GM10248 (cell line): ENCODE results near the gene PROB1.

Experiments
- CTCF ChIA-PET: fragments of 300-600 bp; sonication (Branson Sonifier 250); formaldehyde crosslinking; extraction: SDS; loops from one replicate; lab custom pipeline; 2021; ENCODE audit warnings: antibody characterized with exemption; lab: Yijun Ruan, JAX
- POLR2A ChIA-PET: fragments of 350-650 bp; sonication (Branson Sonifier 250); formaldehyde crosslinking; extraction: SDS; loops from one replicate; lab custom pipeline; 2020; ENCODE audit warnings: antibody characterized with exemption; lab: Yijun Ruan, JAX
- DNase-seq: peaks from one replicate; pipeline ENCODE4 v3.0.0; 2012; ENCODE audit errors: extremely low spot score
- TF ChIP-seq, protein P1 (sequence below): IDR thresholded peaks from 2 replicates; pipeline ENCODE4 v1.5.1; 2012; ENCODE audit warnings: mild to moderate bottlenecking, low read depth; ENCODE audit errors: extremely low read depth, missing control alignments, control extremely low read depth

Gene PROB1

DNA sequence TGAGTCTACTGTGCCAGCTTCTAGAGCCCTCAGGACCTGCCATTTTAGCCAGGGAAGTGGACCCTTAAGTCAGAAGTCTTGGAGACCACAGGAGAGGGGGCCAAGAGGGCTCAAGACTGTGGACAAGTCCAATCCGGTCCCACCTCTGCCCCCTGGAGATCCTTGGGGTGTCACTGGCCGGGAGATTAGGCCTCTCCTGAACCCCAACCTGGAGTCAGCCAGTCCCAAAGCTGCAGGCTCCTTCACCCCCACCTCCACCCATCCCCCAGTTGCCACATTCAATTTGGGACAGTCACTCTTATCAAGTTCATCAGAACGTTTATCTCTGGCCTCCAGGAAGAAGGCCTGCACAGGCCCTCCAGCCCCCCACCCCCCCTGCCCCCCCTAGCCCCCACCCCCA lies 12.1 kb downstream of the PROB1 start:
- ChIA-PET CTCF (interaction anchor here (1.5 kb wide), 1 partner anchor 13 kb away, joined by 3 read pairs; no protein-coding TSS in a partner anchor), POLR2A (interaction anchor here (0.6 kb wide), 1 partner anchor 16 kb away, joined by 3 read pairs; no protein-coding TSS in a partner anchor)
- TF ChIP-seq, protein P1, sequence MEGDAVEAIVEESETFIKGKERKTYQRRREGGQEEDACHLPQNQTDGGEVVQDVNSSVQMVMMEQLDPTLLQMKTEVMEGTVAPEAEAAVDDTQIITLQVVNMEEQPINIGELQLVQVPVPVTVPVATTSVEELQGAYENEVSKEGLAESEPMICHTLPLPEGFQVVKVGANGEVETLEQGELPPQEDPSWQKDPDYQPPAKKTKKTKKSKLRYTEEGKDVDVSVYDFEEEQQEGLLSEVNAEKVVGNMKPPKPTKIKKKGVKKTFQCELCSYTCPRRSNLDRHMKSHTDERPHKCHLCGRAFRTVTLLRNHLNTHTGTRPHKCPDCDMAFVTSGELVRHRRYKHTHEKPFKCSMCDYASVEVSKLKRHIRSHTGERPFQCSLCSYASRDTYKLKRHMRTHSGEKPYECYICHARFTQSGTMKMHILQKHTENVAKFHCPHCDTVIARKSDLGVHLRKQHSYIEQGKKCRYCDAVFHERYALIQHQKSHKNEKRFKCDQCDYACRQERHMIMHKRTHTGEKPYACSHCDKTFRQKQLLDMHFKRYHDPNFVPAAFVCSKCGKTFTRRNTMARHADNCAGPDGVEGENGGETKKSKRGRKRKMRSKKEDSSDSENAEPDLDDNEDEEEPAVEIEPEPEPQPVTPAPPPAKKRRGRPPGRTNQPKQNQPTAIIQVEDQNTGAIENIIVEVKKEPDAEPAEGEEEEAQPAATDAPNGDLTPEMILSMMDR, result no peak
- no peak for DNase-seq

DNA sequence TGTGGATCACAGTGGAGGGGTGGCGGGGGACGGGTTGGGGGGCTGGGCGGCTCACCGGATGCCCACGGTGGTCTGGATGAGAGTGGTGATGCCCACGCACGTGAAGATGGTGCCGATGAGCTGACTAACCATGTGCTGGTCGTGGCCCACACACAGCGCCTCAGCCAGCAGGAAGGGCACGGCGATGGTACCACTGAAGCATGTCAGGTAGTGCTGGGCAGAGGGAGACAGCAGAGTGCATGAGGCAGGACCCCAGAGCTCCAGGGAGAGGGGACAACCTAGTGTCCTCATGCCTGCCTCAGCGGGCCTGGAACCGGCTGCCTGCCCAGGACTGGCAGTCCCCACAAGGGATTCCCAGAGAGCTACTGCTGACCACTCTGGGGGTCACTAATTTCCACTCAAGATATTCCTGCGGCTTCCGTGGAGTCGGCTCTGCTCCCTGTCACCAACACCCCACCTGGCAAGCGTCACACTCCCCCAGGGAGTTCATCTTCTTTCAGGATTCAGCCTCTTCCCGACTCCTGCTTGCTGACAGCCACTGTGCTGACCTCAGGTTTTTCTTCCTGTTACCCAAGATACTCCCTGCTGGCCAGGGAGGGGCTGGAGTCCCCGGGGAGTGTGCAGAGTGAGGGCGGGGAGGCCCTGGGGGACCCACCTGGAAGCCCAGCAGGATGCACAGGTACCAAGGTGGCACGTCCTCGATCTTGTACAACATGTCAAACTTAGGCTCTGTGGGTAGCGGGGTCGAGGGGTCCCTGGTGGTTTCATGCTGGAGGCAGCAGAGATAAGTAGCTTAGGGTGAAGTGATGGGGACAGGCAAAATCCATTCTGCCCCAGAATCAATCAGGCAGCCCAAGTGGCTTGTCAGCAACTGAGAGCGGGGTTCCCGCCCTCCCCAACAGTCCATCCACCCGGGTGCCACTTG lies 12.8 kb downstream of the PROB1 start:
- ChIA-PET CTCF (interaction anchor here (1.3 to 1.5 kb wide), 2 partner anchors 9 to 13 kb away, joined by 3 to 6 read pairs; no protein-coding TSS in a partner anchor), POLR2A (interaction anchor here (0.6 to 0.7 kb wide), 2 partner anchors 16 to 209 kb away, joined by 3 to 6 read pairs; no protein-coding TSS in a partner anchor)
- TF ChIP-seq, protein P1, result no peak
- no peak for DNase-seq

DNA sequence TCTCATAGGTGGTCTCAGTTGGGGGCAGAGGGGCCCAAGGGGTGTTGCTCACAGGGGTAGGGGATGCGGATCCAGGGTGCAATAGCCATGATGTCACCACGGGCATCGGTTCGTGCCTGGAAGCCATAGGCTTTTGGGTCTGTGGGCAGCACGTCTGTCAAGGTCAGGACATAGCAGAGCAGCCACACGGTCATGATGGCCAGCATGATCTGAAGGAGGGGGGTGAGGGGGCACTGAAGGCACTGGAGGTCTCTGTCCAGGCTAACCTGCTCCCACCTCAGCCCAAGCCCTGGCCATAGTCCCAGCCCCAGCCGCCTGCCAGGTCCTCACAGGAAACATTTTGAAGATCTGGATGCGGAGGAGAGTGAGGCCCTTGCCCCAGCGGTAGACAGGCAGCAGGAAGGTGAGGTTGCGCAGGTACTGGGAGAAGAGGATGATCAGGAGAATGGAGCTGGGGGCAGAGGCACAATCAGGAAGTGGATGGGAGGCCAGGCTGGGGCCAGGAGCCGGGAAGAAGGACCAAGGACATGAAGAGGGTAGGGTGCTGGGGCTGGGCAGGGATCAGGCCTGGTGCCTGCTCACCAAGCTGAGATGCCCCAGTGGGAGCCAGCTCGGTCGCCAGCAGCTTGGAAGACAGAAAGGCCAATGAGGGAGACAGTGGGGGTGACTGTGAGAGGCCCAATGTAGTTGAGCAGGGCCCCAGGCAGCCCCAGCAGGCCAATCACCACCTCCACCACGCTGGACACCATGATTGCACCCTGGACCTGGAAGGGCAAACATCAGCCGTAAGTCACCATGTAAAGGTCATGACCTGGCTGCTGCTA lies 15.1 kb downstream of the PROB1 start:
- TF ChIP-seq, protein P1, result no peak
- ChIA-PET CTCF (interaction anchor here (1.2 kb wide), 1 partner anchor 9 kb away, joined by 3 read pairs; no protein-coding TSS in a partner anchor), POLR2A (interaction anchor here (0.6 to 1.7 kb wide), 2 partner anchors 11 to 1050 kb away, joined by 4 read pairs; partner anchors contain the start of gene MZB1)
- no peak for DNase-seq

DNA sequence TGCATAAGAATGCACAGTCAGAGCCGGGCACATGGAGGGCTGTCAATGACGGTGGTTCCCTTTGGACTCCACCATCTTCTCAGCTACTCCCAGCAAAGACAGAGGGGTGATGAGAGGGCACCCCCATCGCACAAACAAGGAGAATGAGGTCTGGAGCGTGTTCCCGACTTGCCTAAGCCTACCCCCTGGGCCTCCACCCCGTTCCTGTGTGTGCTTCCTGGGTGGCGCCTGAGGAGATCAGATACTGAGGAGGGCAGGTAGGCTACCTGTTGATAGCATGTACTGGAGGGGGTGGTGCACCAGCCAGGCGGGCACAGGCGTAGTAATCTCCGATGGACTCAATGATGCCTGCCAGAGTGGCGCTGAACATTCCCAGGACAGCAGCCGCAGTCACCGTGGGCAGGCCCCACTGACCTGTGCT lies 16.0 kb downstream of the PROB1 start:
- TF ChIP-seq, protein P1, result no peak
- no peak for DNase-seq
- ChIA-PET CTCF (no interaction called here), POLR2A (interaction anchor here (0.5 kb wide), 1 partner anchor 17 kb away, joined by 8 read pairs; no protein-coding TSS in a partner anchor)

DNA sequence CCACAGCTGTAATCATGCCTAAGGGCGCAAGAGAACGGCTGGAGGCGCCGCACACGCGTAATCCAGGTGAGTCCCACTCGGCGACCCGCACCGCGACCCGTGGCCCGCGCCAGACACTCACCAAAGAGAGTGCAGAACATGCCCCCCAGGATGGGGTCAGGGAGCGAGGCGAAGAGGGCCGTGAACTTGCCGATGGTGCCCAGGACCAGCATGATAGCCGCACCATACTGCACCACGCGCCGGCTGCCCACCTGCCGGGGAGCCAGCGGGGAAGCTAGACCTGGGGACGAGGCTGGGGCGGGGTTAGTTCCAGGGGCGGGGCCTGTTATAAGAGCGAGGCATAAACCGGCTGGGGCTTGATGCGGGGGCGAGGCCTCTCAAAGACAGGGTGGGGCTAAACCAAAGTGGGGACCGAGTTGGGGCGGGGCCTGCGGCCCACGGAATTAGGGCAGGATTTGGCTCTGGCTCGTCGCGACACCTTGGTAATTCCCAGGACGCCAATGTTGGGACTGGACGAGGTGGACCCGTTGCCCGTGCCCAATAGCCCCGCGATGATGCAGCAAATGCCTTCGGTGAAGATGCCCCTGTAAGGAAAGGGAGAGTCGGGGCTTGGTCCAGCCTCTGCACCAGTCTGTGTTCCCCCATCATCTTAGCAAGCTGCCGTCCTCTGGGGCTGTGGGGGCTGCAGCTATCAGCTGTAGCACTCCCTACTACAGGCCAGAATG lies 16.6 kb downstream of the PROB1 start:
- ChIA-PET CTCF (interaction anchor here (1.6 kb wide), 1 partner anchor 8 kb away, joined by 5 read pairs; no protein-coding TSS in a partner anchor), POLR2A (interaction anchor here (0.5 to 1.1 kb wide), 2 partner anchors 8 to 17 kb away, joined by 4 to 8 read pairs; no protein-coding TSS in a partner anchor)
- TF ChIP-seq, protein P1, result no peak
- DNase-seq, result no peak
